Activated CD8-positive, alpha-beta memory T cell treated with anti-CD3 and anti-CD28 coated beads, Interleukin-2, amount 10 ng/mL, durations not matched to agents 7 days and 5 days (primary cell): ENCODE data around the gene RNASET2. TPM values are rescaled to one million over a fixed set of nuclear protein-coding genes. Genes with fewer than 3 reads are reported as not detected.

Source experiments
- ATAC-seq: fragments of 150-1000 bp; cut with Tn5 transposase; one replicate; pipeline ENCODE4 v1.10.0; 2021; ENCODE audit warnings: moderate library complexity
- CTCF ChIA-PET: fragments of 350-600 bp; sonication (Branson Sonifier 250); formaldehyde crosslinking; loops from one replicate; lab custom pipeline; 2021; ENCODE audit warnings: antibody characterized with exemption; lab: Charles Lee
- DNase-seq: peaks from one replicate; pipeline ENCODE4 v3.0.0-alpha.2; 2020
- H3K27ac Mint-ChIP-seq: one replicate; pipeline ENCODE4 v1.8.0; 2021; ENCODE audit warnings: mild to moderate bottlenecking, mixed read lengths
- H3K27me3 Mint-ChIP-seq: one replicate; pipeline ENCODE4 v1.8.0; 2021; ENCODE audit warnings: mixed read lengths
- H3K36me3 Mint-ChIP-seq: one replicate; pipeline ENCODE4 v1.8.0; 2021; ENCODE audit warnings: mild to moderate bottlenecking, mixed read lengths
- H3K4me1 Mint-ChIP-seq: one replicate; pipeline ENCODE4 v1.8.0; 2021; ENCODE audit warnings: mixed read lengths
- H3K4me3 Mint-ChIP-seq: one replicate; pipeline ENCODE4 v1.8.0; 2021; ENCODE audit warnings: mild to moderate bottlenecking, moderate library complexity, mixed read lengths
- H3K9me3 Mint-ChIP-seq: one replicate; pipeline ENCODE4 v1.8.0; 2022; ENCODE audit warnings: low read depth, mixed read lengths
- total RNA-seq, 2 experiments: library from RNA; stranded (reverse); gene quantifications; one replicate each; pipeline ENCODE4 v1.2.3, GENCODE V29; 2021

Gene RNASET2
- total RNA-seq, 2 experiments from 2014 or later: 28.8 to 46.6 TPM

- no peak for ATAC-seq
- Mint-ChIP-seq H3K27ac (peak overlapping the region; percentile 77), H3K36me3 (peaks cover 3% of the 10 kb centered on the region), H3K4me3 (no peak overlapping the region), H3K9me3 (no peaks in the 10 kb centered on the region), H3K27me3 (no peaks in the 10 kb centered on the region), H3K4me1 (peaks cover 21% of the 10 kb centered on the region)
- CTCF ChIA-PET: interaction anchor here (1.5 kb wide), 1 partner anchor 42 kb away, joined by 3 read pairs; no protein-coding TSS in a partner anchor
- DNase-seq: no peak
Observed at GRCh38 chr6:166907871-166908806, 48.2 kb downstream of the RNASET2 start.

- peak overlapping the region; percentile 77 for H3K27ac Mint-ChIP-seq
- no peaks in the 10 kb centered on the region for H3K9me3 Mint-ChIP-seq
- CTCF ChIA-PET: interaction anchor here (0.6 to 1.5 kb wide), 2 partner anchors 43 to 83 kb away, joined by 3 read pairs; no protein-coding TSS in a partner anchor
- DNase-seq (no peak), ATAC-seq (peak; percentile 76)
- H3K4me1 Mint-ChIP-seq: peaks cover 21% of the 10 kb centered on the region
- H3K36me3 Mint-ChIP-seq: peaks cover 3% of the 10 kb centered on the region
- no peak overlapping the region for H3K4me3 Mint-ChIP-seq
- no peaks in the 10 kb centered on the region for H3K27me3 Mint-ChIP-seq
Observed at GRCh38 chr6:166907373-166907841, 48.9 kb downstream of the RNASET2 start.

- Mint-ChIP-seq H3K9me3 (no peaks in the 10 kb centered on the region), H3K4me3 (no peak overlapping the region), H3K27me3 (no peaks in the 10 kb centered on the region), H3K36me3 (peaks cover 3% of the 10 kb centered on the region), H3K4me1 (peaks cover 20% of the 10 kb centered on the region), H3K27ac (no peak overlapping the region)
- CTCF ChIA-PET: interaction anchor here (0.6 kb wide), 1 partner anchor 83 kb away, joined by 3 read pairs; no protein-coding TSS in a partner anchor
- no peak for ATAC-seq
- DNase-seq: no peak
Observed at GRCh38 chr6:166906376-166907044, 49.8 kb downstream of the RNASET2 start.

- Mint-ChIP-seq H3K4me1 (peaks cover 12% of the 10 kb centered on the region), H3K36me3 (no peaks in the 10 kb centered on the region), H3K4me3 (no peak overlapping the region), H3K27me3 (no peaks in the 10 kb centered on the region), H3K27ac (no peak overlapping the region), H3K9me3 (no peaks in the 10 kb centered on the region)
- no peak for DNase-seq
- no peak for ATAC-seq
- CTCF ChIA-PET: no interaction called here
Observed at GRCh38 chr6:166905505-166906134, 50.7 kb downstream of the RNASET2 start.

GRCh38 chr6:166905013-166905412 lies 51.3 kb downstream of the RNASET2 start:
- no peak overlapping the region for H3K4me3 Mint-ChIP-seq
- H3K36me3 Mint-ChIP-seq: no peaks in the 10 kb centered on the region
- H3K27ac Mint-ChIP-seq: no peak overlapping the region
- H3K4me1 Mint-ChIP-seq: peaks cover 10% of the 10 kb centered on the region
- ATAC-seq (no peak), DNase-seq (no peak)
- H3K27me3 Mint-ChIP-seq: no peaks in the 10 kb centered on the region
- peaks cover 1% of the 10 kb centered on the region for H3K9me3 Mint-ChIP-seq
- CTCF ChIA-PET: no interaction called here

- no peak for ATAC-seq
- H3K27ac Mint-ChIP-seq: no peak overlapping the region
- DNase-seq: no peak
- H3K4me3 Mint-ChIP-seq: no peak overlapping the region
- H3K27me3 Mint-ChIP-seq: no peaks in the 10 kb centered on the region
- H3K36me3 Mint-ChIP-seq: no peaks in the 10 kb centered on the region
- CTCF ChIA-PET: no interaction called here
- H3K9me3 Mint-ChIP-seq: peaks cover 4% of the 10 kb centered on the region
- peaks cover 10% of the 10 kb centered on the region for H3K4me1 Mint-ChIP-seq
Observed at GRCh38 chr6:166904101-166904746, 52.1 kb downstream of the RNASET2 start.

GRCh38 chr6:166903500-166903899 lies 52.9 kb downstream of the RNASET2 start:
- CTCF ChIA-PET: no interaction called here
- H3K27me3 Mint-ChIP-seq: no peaks in the 10 kb centered on the region
- H3K27ac Mint-ChIP-seq: no peak overlapping the region

GRCh38 chr6:166903027-166903426 lies 53.3 kb downstream of the RNASET2 start:
- peaks cover 10% of the 10 kb centered on the region for H3K4me1 Mint-ChIP-seq
- H3K27me3 Mint-ChIP-seq: no peaks in the 10 kb centered on the region
- CTCF ChIA-PET: no interaction called here
- ATAC-seq: no peak
- DNase-seq: no peak
- H3K4me3 Mint-ChIP-seq: no peak overlapping the region
- H3K9me3 Mint-ChIP-seq: peaks cover 4% of the 10 kb centered on the region
- no peak overlapping the region for H3K27ac Mint-ChIP-seq
- no peaks in the 10 kb centered on the region for H3K36me3 Mint-ChIP-seq

More at GRCh38 chr6:166903500-166903899, 52.9 kb downstream of the RNASET2 start:
- Mint-ChIP-seq H3K4me1 (peaks cover 10% of the 10 kb centered on the region), H3K4me3 (no peak overlapping the region), H3K9me3 (peaks cover 4% of the 10 kb centered on the region), H3K36me3 (no peaks in the 10 kb centered on the region)
- DNase-seq (no peak), ATAC-seq (no peak)

- Mint-ChIP-seq H3K36me3 (no peaks in the 10 kb centered on the region), H3K27me3 (no peaks in the 10 kb centered on the region), H3K27ac (no peak overlapping the region), H3K9me3 (peaks cover 4% of the 10 kb centered on the region), H3K4me3 (no peak overlapping the region), H3K4me1 (peaks cover 2% of the 10 kb centered on the region)
- no peak for DNase-seq
- ATAC-seq: no peak
- CTCF ChIA-PET: no interaction called here
Observed at GRCh38 chr6:166902211-166902755, 54.1 kb downstream of the RNASET2 start.

- H3K4me3 Mint-ChIP-seq: no peak overlapping the region
- DNase-seq (no peak), ATAC-seq (no peak)
- H3K36me3 Mint-ChIP-seq: no peaks in the 10 kb centered on the region
- no peaks in the 10 kb centered on the region for H3K4me1 Mint-ChIP-seq
- H3K27ac Mint-ChIP-seq: no peak overlapping the region
- CTCF ChIA-PET: no interaction called here
- H3K9me3 Mint-ChIP-seq: peaks cover 4% of the 10 kb centered on the region
- H3K27me3 Mint-ChIP-seq: no peaks in the 10 kb centered on the region
Observed at GRCh38 chr6:166901626-166902025, 54.7 kb downstream of the RNASET2 start.

- H3K4me1 Mint-ChIP-seq: no peaks in the 10 kb centered on the region
- H3K9me3 Mint-ChIP-seq: peaks cover 4% of the 10 kb centered on the region
- no peak overlapping the region for H3K4me3 Mint-ChIP-seq
- CTCF ChIA-PET: no interaction called here
- ATAC-seq (no peak), DNase-seq (no peak)
- no peaks in the 10 kb centered on the region for H3K27me3 Mint-ChIP-seq
- no peak overlapping the region for H3K27ac Mint-ChIP-seq
- no peaks in the 10 kb centered on the region for H3K36me3 Mint-ChIP-seq
Observed at GRCh38 chr6:166900956-166901607, 55.3 kb downstream of the RNASET2 start.

GRCh38 chr6:166900130-166900708 lies 56.1 kb downstream of the RNASET2 start:
- Mint-ChIP-seq H3K36me3 (no peaks in the 10 kb centered on the region), H3K9me3 (peaks cover 4% of the 10 kb centered on the region), H3K27ac (no peak overlapping the region), H3K4me3 (no peak overlapping the region), H3K4me1 (no peaks in the 10 kb centered on the region), H3K27me3 (no peaks in the 10 kb centered on the region)
- no peak for DNase-seq
- ATAC-seq: no peak
- CTCF ChIA-PET: no interaction called here
